ENCODE measurements around the gene DAPK1. TPM values are rescaled to one million over a fixed set of nuclear protein-coding genes. Genes with fewer than 3 reads are reported as not detected.

The DAPK1 gene
- total RNA-seq, 4 donors from 2014 or later: 14.5 to 28.3 (median 20.7) TPM

DNA sequence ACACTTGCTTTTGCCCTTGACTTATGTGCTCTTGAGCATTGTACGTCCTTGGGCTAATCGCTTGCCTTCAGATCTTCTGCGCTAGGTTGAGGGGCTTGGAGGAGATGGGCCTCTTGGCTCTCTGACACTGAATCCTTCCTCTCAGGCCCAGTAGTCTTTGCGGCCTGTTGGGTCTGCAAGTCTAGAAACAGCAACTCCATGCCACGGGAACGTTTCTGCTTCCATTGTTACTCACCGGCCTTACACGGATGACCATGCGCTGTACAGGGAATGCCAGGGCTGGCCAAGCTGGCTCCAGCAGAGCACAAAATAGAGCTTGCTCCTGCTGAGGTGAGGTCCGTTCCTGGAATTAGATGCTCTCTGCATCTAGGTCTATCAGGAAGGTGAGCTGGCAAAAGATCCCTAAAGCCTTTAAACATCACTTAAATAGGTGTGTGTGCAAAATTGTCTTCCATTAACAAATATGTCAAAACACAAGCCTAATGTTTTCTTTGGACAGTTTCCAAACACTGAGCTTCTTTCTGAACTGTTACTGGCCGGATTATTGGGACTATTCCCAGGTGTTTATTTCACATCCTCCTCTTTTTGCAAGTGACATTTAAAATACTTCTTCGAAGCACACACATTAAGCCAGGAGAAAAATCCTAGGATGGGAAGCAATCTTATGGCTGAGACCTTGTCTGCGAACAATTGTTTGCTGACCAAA is 29.7 kb downstream of the DAPK1 start:
- H3K4me1 ChIP-seq: peaks cover 0 to 14% (median 4%) of the 10 kb centered on the region in 4 donors
- DNase-seq: no peak
- 79 to 88% methylated on average over 5 to 13 of the region's 13 CpGs for WGBS, 2 donors (ENCODE audit: low coverage in 1 of 2)
- H3K4me3 ChIP-seq: no peak overlapping the region
- no peak for TF ChIP-seq POLR2AphosphoS5 (IDR thresholded peaks at IDR 0.05)
- TF ChIP-seq, protein P1, sequence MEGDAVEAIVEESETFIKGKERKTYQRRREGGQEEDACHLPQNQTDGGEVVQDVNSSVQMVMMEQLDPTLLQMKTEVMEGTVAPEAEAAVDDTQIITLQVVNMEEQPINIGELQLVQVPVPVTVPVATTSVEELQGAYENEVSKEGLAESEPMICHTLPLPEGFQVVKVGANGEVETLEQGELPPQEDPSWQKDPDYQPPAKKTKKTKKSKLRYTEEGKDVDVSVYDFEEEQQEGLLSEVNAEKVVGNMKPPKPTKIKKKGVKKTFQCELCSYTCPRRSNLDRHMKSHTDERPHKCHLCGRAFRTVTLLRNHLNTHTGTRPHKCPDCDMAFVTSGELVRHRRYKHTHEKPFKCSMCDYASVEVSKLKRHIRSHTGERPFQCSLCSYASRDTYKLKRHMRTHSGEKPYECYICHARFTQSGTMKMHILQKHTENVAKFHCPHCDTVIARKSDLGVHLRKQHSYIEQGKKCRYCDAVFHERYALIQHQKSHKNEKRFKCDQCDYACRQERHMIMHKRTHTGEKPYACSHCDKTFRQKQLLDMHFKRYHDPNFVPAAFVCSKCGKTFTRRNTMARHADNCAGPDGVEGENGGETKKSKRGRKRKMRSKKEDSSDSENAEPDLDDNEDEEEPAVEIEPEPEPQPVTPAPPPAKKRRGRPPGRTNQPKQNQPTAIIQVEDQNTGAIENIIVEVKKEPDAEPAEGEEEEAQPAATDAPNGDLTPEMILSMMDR (IDR thresholded peaks at IDR 0.05): no peak
- no peak for TF ChIP-seq POLR2A (IDR thresholded peaks at IDR 0.05)
- TF ChIP-seq EP300 (IDR thresholded peaks at IDR 0.05; ENCODE audit: low read depth): no peak
- H3K27ac ChIP-seq: peak overlapping the region in 2 of 4 donors; percentile 35 to 60
- no peaks in the 10 kb centered on the region for H3K27me3 ChIP-seq
- intact Hi-C loops (cut with DNase I; ENCODE audit: low total_unique reads) (no loop called here), in situ Hi-C loops (cut with MboI; ENCODE audit: low pct_ligation_motif_present in 1 of 4, low pct_unique_long_range_greater_than_20kb in 1 of 4, low sequenced_read_pairs in 3 of 4) (no loop called here)
- H3K9me3 ChIP-seq: no peaks in the 10 kb centered on the region
- H3K36me3 ChIP-seq: no peaks in the 10 kb centered on the region

DNA sequence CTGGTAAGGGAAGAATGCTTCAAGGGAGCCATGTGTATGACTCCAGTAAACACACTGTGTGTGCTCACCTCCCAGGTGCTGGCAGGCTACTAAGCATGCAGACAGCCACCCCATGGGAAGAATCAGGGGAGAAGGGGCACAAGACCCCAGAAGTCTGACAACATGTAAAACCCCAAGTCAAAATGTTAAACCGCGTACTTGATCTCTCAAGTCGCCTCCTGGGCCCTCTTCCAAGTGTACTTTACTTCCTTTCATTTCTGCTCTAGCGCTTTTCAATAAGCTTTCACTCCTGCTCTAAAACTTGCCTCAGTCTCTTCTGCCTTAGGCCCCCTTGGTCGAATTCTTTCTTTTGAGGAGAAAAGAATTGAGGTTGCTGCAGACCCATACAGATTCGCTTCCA is 31.3 kb downstream of the DAPK1 start:
- in situ Hi-C loops (cut with MboI; ENCODE audit: low pct_ligation_motif_present in 1 of 4, low pct_unique_long_range_greater_than_20kb in 1 of 4, low sequenced_read_pairs in 3 of 4) (no loop called here), intact Hi-C loops (cut with DNase I; ENCODE audit: low total_unique reads) (no loop called here)
- Histone ChIP-seq H3K4me1 (peaks cover 0 to 13% (median 2%) of the 10 kb centered on the region in 4 donors), H3K4me3 (no peak overlapping the region), H3K9me3 (no peaks in the 10 kb centered on the region), H3K27me3 (no peaks in the 10 kb centered on the region), H3K36me3 (no peaks in the 10 kb centered on the region), H3K27ac (peak overlapping the region in 1 of 4 donors; percentile 13)
- WGBS, 2 donors (ENCODE audit: low coverage in 1 of 2): 77 to 81% methylated on average over 2 to 6 of the region's 6 CpGs
- TF ChIP-seq POLR2A (IDR thresholded peaks at IDR 0.05) (no peak), EP300 (IDR thresholded peaks at IDR 0.05; ENCODE audit: low read depth) (no peak), POLR2AphosphoS5 (IDR thresholded peaks at IDR 0.05) (no peak)
- TF ChIP-seq, protein P1 (IDR thresholded peaks at IDR 0.05): no peak
- no peak for DNase-seq

DNA sequence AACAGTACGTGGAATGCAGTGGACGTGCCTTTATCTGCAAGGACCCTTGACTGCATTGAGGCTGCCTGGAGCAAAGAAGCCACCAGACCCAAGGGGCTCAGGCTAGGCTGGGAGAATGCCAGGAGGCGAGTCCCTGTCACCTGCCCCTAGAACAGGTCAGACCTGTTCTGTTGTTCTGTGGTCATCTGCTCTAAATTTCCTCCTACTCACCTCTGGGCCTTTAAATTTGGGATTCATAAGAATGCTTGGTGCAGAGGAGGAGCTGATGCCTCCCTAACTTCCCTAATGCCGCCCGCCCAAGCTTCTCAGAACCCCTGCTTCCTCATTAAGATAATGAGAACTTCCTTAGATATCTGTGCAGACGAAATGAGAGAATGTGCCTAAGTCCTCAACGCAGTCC is 32.0 kb downstream of the DAPK1 start:
- Histone ChIP-seq H3K27me3 (no peaks in the 10 kb centered on the region), H3K4me3 (no peak overlapping the region), H3K4me1 (peaks cover 0 to 11% (median 1%) of the 10 kb centered on the region in 4 donors), H3K9me3 (no peaks in the 10 kb centered on the region), H3K36me3 (no peaks in the 10 kb centered on the region), H3K27ac (peak overlapping the region in 3 of 4 donors; percentile 35 to 59 (median 45))
- 64% methylated on average over 7 of the region's 7 CpGs; no CpG with 5 or more reads in 1 of the 2 donors for WGBS, 2 donors (ENCODE audit: low coverage in 1 of 2)
- intact Hi-C loops (cut with DNase I; ENCODE audit: low total_unique reads) (no loop called here), in situ Hi-C loops (cut with MboI; ENCODE audit: low pct_ligation_motif_present in 1 of 4, low pct_unique_long_range_greater_than_20kb in 1 of 4, low sequenced_read_pairs in 3 of 4) (no loop called here)
- TF ChIP-seq POLR2A (IDR thresholded peaks at IDR 0.05): no peak
- no peak for TF ChIP-seq POLR2AphosphoS5 (IDR thresholded peaks at IDR 0.05)
- no peak for DNase-seq

DNA sequence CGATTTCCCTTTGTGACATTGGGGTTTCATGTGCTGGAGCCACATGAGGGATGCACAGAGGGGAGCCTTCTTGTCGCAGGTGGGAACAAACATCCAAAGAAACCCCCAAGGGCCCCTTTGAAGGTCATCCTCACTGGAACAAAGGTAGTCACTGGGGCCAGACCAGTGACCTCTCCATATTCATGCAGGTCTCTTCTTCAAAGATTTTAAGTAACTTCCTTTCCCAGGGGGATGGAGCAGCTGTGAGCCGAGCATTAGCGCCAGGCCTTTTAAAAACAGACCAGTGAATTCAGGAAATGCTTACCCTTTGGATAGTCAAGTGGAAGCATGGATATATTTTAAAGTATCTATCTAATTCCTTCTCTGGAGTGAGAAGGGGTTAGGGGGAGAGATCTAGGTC is 33.0 kb downstream of the DAPK1 start:
- H3K27ac ChIP-seq: peak overlapping the region in 3 of 4 donors; percentile 45 to 59 (median 46)
- no peak overlapping the region for H3K4me3 ChIP-seq
- peaks cover 0 to 11% (median 1%) of the 10 kb centered on the region in 4 donors for H3K4me1 ChIP-seq
- H3K27me3 ChIP-seq: no peaks in the 10 kb centered on the region
- no peaks in the 10 kb centered on the region for H3K36me3 ChIP-seq
- in situ Hi-C loops (cut with MboI; ENCODE audit: low pct_ligation_motif_present in 1 of 4, low pct_unique_long_range_greater_than_20kb in 1 of 4, low sequenced_read_pairs in 3 of 4) (no loop called here), intact Hi-C loops (cut with DNase I; ENCODE audit: low total_unique reads) (no loop called here)
- no peaks in the 10 kb centered on the region for H3K9me3 ChIP-seq
- TF ChIP-seq POLR2A (IDR thresholded peaks at IDR 0.05) (no peak), POLR2AphosphoS5 (IDR thresholded peaks at IDR 0.05) (no peak), EP300 (IDR thresholded peaks at IDR 0.05; ENCODE audit: low read depth) (no peak)
- TF ChIP-seq, protein P1 (IDR thresholded peaks at IDR 0.05): no peak
- WGBS, 2 donors (ENCODE audit: low coverage in 1 of 2): 80 to 87% methylated on average over 1 to 4 of the region's 4 CpGs
- DNase-seq: no peak

All from transverse colon (tissue), 4 donors.